Measurements from ENCODE around the gene RPS6KB2.
"Not testable (repeated sequence)": the region's sequence is repeated elsewhere in the genome, so short reads cannot be mapped to it uniquely, and the experiment has no call there.

RPS6KB2 gene

DNA sequence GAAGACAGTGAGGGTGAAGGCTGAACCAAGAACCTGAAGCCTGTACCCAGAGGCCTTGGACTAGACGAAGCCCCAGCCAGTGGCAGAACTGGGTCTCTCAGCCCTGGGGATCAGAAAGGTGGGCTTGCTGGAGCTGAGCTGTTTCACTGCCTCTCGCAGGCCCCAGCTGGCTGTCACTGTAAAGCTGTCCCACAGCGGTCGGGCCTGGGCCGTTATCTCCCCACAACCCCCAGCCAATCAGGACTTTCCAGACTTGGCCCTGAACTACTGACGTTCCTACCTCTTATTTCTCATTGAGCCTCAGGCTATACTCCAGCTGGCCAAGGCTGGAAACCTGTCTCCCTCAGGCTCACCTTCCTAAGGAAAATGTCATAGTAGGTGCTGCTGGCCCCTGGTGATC, 30.8 kb upstream of the RPS6KB2 start:
- in situ Hi-C loops (cut with HindIII; ENCODE audit: low sequenced_read_pairs): no loop called here

DNA sequence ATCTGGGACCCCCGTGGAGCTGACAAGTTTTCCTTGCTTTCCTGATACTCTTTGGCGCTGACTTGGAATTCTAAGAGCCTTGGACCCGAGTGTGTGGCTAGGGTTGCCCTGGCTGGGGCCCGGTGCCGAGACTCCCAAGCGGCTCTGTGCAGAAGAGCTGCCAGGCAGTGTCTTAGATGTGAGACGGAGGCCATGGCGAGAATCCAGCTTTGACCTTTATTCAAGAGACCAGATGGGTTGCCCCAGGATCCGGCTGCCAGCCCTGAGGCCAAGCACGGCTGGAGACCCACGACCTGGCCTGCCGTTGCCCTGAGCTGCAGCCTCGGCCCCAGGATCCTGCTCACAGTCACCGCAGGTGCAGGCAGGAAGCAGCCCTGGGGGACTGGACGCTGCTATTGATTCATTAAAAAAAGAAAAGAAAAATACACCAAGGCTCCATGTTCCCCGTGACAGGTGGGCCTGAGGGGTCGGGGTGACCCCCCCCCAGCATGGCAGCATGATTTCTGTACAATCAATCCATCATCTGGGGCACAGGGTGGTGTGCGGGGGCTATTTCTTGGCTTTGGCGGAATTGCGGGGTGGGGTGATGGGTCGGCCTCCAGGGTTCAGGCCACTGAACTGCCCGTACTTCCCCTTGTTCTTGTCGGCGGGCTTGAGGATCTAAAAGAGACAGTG, 30.2 kb upstream of the RPS6KB2 start:
- in situ Hi-C loops (cut with HindIII; ENCODE audit: low sequenced_read_pairs): no loop called here

DNA sequence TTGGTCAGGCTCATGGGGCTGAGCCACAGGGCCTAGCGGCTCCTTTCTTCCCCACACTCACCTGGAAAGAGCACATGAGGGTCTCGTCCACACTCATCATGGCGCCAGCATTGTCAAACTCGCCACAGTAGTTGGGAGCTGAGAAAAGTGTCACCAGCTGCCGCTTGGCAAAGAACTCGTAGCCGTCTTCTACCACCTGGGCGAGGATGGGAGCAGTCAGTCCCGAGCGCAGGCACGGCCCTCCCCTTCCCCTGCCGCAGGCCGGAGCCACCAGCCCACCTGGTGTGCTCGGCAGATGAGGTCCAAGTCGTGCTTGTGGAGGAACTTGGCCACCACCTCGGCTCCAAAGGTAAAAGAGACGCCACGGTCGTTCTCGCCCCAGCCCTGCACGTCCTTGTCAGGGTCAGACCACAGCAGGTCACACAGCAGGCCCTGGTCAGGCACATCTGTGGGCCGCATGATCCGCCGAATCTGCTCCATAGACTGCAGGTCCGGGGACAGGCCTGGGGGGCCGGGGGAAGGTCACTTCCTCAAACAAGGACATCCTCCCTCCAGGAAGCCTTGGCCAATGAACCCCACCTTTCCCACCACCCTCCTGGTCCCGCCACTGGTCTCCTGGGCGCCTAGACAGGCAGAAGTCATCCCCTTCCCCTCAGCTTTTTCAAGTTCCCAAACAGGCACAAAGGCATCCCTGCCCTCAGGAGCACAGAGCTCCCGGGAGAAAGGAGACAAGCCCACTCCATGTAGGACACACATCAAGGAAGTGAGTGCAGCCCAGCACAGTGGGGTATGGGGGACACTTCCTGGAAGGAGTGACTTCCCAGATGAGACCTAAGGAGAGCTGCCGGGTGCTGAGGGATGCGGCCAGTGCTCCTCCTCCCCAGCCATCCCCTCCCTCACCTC, 29.4 kb upstream of the RPS6KB2 start:
- in situ Hi-C loops (cut with HindIII; ENCODE audit: low sequenced_read_pairs): no loop called here

DNA sequence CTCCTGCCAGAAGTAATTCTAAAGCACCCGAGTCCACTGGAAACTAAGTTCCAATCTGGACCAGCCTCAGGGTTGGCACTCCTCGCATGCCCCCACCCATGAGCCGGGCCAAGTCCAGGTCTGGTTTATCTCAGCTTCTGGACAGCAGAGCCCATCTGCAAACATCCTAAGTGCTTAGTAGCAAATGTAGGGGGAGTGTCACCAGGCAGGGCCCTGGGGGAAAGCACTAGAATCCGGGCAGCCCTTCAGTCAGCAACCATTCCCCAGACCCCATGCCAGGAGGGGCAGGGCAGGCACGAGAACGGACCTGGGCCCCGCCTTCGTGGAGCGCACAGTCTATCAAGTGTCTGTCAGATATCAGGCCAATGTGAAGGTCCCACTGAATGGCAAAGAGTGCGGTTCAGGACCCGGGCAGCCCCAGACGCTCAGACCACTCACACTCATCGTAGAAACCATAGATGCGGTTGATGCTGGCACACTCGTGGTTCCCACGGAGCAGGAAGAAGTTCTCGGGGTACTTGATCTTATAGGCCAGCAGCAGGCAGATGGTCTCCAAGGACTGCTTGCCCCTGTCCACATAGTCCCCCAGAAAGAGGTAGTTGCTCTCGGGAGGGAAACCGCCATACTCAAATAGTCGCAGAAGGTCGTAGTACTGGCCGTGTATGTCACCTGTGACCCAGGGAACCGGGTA, 27.9 kb upstream of the RPS6KB2 start:
- in situ Hi-C loops (cut with HindIII; ENCODE audit: low sequenced_read_pairs): no loop called here

DNA sequence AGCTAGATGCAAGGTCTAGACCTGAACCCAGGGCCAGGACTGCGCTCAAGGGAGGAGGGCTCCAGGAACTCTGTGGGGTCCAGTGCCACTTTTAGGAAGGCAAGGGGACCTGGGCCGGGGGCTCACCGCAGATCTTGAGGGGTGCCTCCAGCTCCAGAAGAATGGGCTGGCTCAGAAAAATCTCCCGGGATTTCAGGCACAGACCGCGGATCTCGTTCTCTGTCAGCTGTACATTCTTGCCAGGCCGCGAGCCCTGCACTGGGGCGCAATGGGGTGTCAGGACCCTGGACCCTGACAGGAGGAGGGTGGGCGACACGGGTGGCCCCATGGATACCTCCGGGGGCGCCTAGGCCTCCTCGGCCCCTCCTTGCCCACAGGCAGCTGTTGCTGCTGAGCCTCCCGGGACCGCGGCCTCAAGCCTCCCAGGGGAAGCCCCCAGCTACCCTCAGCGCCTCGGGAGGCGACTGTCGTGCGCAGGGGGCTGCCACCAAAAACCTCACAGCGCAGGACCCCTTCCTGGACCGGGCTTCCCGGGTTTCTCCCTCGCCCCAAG, 27.3 kb upstream of the RPS6KB2 start:
- in situ Hi-C loops (cut with HindIII; ENCODE audit: low sequenced_read_pairs): no loop called here

DNA sequence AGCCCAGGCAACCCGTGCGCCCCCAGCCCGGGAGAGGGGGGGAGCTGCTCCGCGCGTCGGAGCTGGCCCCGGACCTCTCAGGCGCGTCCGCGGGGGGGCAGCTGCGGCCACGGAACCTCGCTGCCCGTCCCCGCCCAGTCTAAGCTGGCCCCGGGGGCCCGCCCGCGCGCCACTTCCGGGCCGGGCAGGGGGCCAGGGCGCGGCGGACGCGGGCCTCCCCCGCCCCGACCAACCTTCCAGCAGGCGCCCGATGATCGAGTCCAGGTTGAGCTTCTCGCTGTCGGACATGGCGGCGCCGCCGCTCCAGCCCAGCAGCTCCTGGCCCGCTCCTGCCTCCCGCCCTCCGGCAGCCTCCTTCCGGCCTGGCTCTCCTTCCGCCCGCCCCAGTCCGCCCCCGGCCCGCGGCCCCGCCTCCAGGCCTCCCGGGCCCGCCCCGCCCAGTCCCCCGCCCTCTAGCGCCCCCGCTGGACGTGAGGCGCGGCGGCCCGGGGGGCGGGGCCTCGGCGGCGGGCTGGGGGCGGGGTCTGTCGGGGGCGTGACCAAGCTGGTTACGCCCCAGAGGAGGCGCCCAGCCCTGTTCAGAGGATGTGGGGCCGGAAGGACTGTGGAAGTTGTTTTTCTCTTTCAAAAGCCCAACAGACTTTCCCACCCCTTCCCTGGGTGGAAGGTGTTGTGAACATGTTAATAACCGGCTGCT, 26.7 kb upstream of the RPS6KB2 start, which contains the start of gene PPP1CA:
Gene PPP1CA (minus strand): TSS at position 364 of the 697 bp plus-strand sequence. CDS start 76 bp downstream, at position 288.
- in situ Hi-C loops (cut with HindIII; ENCODE audit: low sequenced_read_pairs): no loop called here

DNA sequence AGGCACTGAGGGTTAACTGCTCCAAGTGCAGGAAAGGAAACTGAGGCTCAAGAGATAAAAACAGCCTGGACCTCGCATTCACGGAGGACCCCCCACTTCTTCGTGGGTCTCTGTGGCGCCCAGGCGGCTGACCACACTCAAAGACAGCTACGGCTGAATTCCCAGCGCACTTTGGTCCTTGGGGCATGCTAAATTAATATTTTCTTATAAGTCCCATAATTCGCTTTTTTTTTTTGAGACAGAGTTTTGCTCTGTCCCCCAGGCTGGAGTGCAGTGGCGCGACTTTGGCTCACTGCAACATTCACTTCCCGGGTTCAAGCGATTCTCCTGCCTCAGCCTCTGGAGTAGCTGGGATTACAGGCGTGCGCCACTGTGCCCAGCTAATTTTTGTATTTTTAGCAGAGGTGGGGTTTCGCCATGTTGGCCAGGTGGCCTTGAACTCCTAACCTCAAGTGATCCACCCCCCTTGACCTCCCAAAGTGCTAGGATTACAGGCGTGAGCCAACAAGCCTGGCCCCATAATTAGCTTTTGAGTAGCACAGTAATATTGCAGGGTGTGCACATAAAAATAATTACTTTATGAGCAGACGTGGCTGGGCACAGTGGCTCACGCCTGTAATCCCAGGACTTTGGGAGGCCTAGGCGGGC, 26.0 kb upstream of the RPS6KB2 start:
- in situ Hi-C loops (cut with HindIII; ENCODE audit: low sequenced_read_pairs): not testable (repeated sequence)

DNA sequence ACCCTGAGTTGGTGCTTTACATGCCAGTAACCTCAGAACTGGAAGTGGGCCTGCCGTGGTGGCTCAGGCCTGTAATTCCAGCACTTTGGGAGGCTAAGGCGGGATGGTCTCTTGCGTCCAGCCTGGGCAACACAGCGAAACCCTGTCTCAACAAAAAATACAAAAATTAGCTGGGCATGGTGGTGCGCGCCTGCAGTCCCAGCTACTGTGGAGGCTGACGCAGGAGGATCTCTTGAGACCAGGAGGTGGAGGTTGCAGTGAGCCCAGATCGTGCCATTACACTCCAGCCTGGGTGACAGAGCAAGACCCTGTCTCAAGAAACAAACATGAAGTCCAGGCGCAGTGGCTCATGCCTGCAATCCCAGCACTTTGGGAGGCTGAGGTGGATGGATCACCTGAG, 25.2 kb upstream of the RPS6KB2 start:
- in situ Hi-C loops (cut with HindIII; ENCODE audit: low sequenced_read_pairs): not testable (repeated sequence)

DNA sequence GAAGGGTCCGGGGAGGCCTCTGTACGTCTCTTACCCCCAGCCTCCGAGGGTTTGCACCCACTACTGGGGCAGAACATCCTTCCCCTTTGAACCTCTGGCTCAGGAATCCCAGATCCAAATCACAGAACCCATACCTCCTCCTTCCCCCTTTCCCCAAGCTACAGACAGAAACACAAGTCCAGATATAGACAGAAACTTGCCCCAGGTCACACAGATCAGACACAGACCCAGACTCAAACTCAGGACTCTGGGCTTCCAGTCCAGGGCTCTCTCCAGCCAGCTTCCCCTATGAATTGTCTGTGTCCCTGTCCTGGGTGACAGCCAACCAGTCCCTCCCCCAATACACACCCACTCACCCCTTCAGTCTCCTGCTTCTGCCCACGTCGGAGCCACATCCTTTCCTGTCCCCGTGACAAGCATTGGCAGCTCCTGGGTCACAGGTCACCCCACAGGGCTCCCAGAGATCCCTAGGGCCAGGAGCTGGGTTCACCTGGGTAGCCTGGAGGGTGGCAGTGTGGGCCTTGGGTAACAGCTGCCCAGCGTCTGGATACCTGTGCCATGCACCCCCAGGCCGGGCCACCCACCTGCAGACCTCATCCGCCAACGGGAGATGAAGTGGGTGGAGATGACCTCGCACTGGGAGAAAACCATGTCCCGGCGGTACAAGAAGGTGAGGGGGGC, 23.6 kb upstream of the RPS6KB2 start:
- in situ Hi-C loops (cut with HindIII; ENCODE audit: low sequenced_read_pairs): no loop called here

DNA sequence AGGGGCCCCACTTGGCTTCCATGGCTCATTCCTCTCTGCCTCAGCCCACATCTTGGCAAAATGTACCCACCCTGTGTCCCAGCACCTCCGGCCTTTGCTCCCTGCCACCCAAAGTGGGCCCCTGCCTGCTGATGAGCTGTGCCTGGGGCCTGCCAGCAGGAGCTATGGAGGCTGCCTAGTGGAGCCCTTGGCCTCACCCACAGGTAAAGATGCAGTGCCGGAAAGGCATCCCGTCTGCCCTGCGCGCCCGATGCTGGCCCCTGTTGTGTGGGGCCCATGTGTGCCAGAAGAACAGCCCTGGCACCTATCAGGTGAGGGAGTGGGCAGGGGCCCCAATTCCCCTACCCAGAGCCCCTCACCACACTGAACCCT, 23.1 kb upstream of the RPS6KB2 start:
- in situ Hi-C loops (cut with HindIII; ENCODE audit: low sequenced_read_pairs): no loop called here

DNA sequence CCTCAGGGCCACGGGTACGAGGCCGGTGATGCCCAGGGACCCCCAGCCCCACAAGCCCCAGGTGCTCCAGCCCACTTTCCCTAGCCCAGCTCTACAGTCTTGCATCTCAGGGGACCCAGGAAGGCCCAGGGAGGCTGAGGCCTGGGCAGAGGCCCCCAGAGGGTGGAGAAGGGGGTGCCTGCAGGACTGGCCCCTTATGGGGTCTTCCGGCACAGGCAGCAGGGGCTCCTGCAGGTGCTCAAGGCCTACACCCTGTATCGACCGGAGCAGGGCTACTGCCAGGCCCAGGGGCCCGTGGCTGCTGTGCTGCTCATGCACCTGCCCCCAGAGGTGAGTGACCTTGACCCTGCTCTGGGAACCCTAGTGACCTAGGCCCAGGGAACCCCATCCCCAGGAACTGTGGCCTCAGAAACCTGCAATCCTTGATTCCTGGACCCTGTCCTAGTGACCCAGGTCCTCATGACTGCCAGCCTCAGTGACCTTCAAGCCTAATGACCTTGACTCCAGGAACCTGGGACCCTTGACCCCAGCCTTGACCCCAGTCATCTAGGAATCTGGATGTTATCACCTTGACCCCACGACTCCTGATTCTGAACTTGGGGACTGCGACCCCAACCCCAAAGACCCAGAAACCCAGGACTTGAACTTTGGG, 22.5 kb upstream of the RPS6KB2 start:
- in situ Hi-C loops (cut with HindIII; ENCODE audit: low sequenced_read_pairs): no loop called here

DNA sequence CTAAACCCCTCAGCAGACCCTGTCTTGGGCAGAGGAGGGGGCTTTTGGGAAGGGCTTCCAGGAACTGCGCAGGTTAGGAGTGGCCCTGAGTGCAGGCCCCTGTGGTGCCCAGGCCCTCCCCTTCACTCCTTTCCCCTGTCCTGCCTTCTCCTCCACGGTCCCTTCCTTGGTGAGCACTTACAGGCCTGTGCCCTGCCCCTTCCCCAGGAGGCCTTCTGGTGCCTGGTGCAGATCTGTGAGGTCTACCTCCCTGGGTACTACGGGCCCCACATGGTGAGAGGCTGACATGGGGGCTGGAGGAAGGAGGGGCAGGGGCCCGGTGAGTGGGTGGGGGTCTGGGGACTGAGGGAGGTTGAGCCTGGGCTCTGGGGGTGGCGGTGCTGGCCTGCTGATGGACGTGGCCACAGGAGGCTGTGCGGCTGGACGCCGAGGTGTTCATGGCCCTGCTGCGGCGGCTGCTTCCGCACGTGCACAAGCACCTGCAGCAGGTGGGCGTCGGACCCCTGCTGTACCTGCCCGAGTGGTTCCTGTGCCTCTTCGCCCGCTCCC, 21.8 kb upstream of the RPS6KB2 start:
- in situ Hi-C loops (cut with HindIII; ENCODE audit: low sequenced_read_pairs): no loop called here

DNA sequence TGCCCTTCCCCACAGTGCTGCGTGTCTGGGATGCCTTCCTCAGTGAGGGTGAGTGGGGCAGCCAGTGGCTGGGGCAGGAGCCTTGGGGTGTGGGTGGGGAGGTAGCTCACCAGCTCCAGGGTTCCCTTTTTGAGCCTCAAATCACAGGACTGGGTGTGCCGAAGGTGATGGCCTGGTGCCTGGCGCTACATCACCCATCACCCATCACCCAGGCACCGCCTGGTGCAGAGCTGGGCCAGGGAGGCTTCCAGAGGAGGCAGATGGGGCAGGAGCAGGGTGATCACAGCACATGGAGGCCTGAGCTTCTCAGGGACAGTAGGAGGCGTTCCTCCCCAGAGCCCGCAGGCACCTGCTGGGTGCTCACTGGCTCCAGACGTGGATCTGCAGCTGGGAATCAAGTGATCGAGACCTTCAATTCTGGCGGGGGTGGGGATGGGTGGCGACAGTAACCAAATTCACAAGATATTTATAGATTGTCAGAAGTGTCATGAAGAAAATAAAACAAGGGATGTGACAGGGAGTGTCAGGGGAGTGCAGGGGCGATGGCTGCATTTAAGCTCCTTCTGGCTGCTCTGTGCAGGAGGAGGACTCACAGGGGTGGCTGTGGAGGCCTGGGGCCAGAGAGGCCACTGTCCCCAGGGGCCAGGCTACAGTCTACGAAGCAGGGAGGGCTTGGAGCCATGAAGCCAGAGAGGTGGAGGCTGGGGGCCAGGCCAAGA, 21.2 kb upstream of the RPS6KB2 start:
- in situ Hi-C loops (cut with HindIII; ENCODE audit: low sequenced_read_pairs): no loop called here

DNA sequence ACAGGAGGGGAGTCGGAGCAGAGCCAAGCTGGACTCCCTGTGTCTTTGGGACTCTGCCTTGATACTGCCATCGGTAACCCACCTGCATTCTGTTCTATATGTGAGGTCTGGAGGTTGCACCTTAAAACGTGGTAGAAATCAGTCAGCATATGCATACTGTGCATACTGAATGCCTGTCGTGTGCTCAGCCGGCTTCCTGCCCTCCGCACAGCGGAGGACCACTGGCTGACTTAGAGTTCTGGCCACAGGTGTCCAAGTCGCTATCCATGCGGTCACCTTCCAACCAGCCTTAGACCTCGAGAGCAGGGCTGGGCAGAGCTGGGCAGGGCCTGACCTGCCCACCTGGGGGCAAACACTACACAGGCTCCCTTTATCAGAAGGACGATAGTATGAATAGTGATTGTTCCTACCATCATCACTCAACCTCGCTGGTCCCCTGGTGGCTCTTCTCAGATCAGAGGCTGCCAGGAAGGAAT, 20.6 kb upstream of the RPS6KB2 start:
- in situ Hi-C loops (cut with HindIII; ENCODE audit: low sequenced_read_pairs): no loop called here

DNA sequence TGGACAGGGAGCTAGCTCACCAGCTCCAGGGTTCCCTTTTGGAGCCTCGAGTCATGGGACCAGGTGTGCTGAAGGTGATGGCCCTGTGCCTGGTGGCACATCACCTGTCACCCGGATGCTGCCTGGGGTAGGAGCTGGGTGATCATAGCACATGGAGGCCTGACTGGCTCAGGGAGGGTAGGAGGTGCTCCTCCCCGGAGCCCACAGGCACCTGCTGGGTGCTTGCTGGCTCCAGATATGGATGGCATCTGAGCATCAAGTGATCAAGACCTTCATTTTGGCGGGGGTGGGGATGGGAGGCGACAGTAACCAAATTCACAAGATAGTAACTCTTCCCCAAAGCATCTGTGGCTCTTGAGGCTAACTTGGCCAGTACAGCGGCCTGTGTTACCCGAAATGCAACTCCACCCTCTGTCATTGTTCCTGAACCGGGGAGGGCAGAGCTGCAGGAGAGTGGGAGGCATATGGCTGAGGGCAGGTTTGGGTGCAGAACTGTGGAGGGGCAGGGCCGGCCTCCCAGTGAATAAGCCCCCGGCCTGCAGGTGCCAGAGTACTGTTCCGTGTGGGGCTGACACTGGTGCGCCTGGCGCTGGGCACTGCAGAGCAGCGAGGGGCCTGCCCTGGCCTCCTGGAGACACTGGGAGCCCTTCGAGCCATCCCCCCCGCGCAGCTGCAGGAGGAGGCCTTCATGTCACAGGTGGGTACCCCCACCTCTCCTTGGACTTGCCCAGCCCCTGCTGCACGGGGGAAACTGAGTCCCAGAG, 19.7 kb upstream of the RPS6KB2 start:
- in situ Hi-C loops (cut with HindIII; ENCODE audit: low sequenced_read_pairs): no loop called here

DNA sequence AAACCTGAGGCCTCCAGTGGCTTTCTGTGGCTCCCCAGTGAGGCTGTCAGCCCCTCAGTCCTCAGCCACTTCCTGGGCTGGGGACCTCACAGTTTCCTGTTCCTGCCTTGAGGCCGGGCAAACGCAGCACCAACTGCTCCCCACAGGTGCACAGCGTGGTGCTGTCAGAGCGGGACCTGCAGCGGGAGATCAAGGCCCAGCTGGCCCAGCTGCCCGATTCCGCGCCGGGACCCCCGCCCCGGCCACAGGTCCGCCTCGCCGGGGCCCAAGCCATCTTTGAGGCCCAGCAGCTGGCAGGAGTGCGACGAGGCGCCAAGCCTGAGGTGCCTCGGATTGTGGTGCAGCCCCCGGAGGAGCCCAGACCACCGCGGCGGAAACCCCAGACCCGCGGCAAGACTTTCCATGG, 19.0 kb upstream of the RPS6KB2 start:
- in situ Hi-C loops (cut with HindIII; ENCODE audit: low sequenced_read_pairs): no loop called here

DNA sequence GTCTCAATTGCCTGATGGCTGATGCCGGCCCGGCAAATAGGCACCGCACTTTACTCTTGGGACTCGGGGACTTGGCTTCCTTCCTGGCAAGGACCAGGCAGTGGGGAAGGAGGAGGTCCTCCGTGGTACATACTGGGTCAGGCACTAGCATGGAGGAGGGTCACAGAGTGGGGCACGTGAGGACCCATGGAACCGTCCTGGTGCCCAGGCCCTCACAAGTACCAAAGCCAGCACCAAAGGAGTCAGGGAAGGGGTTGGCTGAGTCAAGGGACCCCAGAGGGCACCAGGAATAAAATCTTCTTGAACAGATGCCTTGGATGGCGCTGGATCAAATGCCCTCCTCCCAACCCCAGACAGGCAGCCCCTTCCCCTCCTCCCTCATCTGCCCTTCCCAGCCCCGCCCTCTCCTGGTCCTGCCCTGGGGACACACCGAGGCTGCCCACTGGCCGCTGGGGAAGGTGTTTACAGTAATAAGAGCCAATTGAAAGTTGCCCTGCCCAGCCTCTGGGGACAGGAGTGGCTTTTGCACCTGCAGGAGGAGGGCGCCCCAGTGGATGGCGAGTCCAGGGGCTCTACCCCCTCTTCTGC, 18.4 kb upstream of the RPS6KB2 start:
- in situ Hi-C loops (cut with HindIII; ENCODE audit: low sequenced_read_pairs): no loop called here
